NCI-H128 (cell line): ENCODE data around the gene KIF17.

Experiments used
- DNase-seq: peaks from one replicate; lab custom pipeline; 2025; ENCODE audit not compliant: unreplicated experiment; lab: John Stamatoyannopoulos, UW

The KIF17 gene

GRCh38 chr1:20632386-20632785 is 85.4 kb downstream of the KIF17 start:
- DNase-seq: no peak

GRCh38 chr1:20630729-20631128 is 87.1 kb downstream of the KIF17 start:
- DNase-seq: no peak

GRCh38 chr1:20626524-20626923 is 91.3 kb downstream of the KIF17 start:
- DNase-seq: no peak

DNA sequence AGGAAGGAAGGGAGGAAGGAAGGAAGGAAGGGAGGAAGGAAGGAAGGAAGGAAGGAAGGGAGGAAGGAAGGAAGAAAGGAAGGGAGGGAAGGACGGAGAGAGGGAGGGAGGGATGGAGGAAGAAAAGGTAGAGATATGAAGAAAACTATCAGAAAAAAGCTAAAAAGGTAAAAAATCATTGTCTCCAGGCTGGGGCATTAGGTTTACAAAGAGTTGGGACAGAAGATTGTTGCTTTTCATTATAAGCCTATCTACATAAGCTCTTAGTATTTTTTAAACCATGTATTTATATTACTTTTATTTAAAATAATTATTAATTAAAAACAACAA is 91.7 kb downstream of the KIF17 start:
- no peak for DNase-seq

DNA sequence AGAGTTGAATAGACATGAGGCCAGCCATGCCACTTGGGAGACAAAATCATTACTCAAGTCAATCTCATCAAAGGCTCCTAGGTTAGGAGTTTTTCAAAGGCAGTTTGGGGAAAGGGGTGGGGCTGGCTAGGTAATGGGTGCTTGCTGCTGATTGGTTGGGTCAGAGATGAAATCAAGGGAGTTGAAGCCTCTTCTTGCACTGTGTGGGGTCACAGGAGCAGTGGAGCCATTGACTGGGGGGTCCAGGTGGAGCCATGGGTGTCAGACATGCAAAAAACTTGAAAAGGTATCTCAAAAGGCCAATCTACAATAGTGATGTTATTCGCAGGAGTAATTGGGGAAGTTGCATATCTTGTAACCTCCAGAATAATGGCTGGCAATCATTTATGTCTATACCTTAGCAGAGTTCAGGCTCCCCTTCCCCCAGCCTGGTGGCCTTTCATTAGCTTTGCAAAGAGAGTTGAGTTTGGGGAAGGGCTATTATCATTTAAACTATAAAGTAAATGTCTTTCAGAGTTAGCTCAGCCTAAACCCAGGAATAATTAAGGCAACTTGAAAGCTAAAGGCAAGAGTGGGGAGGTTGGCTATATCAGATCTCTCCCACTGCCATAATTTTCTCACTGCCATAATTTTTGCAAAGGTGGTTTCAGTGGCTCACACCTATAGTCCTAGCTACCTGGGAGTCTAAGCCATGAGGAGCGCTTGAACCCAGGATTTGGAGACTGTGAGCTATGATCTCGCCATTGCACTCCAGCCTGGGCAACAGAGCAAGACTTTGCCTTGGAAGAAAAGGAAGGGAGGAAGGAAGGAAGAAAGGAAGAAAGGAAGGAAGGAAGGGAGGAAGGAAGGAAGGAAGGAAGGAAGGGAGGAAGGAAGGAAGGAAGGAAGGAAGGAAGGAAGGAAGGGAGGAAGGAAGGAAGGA is 92.4 kb downstream of the KIF17 start:
- DNase-seq: no peak

DNA sequence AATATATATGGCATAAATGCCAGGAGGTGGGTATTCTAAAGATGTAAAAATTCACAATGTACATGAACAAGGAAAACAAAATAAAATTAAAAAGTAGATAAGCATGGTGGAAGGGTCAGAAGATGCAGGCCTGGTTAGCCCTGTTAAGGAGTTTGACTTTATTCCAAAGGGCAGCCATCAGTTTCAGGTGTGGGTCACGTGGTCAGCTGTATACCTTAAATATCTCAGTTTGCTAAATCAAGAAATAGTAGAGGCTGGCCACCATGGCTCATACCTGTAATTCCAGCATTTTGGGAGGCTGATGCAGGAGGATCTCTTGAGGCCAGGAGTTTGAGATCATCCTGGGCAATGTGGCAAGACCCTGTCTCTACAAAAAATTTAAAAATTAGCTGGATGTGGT is 93.1 kb downstream of the KIF17 start:
- DNase-seq: no peak

- DNase-seq: no peak
Observed at GRCh38 chr1:20621012-20621411, 96.8 kb downstream of the KIF17 start.

- DNase-seq: no peak
Observed at GRCh38 chr1:20619999-20620398, 97.8 kb downstream of the KIF17 start.

- no peak for DNase-seq
Observed at GRCh38 chr1:20618550-20618949, 99.3 kb downstream of the KIF17 start.

DNA sequence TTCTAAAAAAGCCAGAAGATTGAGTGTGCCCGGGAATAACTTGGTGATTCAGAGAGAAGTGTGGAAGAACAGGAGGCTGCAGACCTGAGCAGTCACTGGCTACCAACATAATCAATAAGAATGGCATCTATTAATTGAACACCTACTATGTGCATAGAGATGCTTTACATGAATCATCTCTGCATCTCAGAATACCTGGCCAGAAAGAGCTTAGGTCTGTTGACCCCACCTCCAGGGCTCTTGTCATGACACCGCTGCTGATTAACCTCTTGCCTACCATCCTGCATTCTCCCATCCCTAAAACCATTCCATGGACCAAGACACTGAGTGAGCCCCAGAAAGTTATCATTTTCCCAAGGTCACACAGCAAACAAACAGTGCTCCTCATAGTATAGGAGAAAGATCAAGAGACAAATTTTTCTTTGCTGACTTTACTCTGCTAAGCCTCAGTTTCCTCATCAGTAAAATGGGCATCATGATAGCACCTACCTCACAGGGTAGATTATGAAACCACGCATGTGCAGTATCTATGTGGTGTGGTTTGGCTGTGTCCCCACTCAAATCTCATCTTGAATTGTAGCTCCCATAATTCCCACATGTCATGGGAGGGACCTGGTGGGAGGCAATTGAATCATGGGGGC is 100.8 kb downstream of the KIF17 start:
- no peak for DNase-seq

DNA sequence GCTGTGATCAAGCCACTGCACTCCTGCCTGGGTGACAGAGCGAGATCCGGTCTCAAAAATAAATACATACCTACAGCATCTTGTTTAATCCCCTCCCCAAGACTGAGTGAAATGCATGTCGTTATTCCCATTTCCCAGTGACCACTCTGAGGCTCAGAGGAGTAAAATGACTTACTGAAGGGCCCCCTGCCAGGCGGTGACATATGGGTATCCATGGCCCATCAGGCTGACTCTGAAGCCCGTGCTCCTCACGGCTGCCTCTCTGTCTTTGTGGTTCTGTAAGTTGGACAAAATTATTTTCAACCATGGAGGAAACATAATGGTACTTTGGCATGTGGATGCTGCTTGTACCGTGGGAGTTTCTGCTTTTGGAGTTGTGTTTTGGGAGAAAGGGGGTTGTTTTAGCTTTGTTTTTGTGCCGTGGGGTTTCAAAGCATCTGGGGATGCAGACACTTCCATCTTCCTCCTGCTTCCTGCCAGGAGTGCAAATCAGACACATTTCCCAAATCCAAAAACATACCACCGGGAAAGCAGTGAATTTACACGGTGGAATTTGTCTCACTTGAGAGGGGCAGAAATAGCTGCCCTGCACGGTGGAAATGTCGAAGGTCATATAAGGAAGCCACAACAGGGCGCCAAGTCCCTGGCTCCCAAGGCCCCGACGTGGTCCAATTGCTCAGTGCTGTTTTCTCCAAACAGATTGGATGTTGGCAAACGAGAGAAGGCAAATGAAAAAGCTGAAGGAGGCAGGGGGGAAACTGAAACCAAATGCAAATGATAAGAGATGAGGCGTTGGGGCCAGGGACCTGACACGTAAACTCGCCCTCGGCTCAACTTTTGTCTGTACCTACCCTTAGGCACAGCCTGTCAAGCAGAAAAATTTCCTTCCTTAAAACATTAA is 101.6 kb downstream of the KIF17 start:
- DNase-seq: no peak

GRCh38 chr1:20614131-20614579 is 103.7 kb downstream of the KIF17 start:
- no peak for DNase-seq
